K562 (cell line): ENCODE results near the gene TNIK. TPM values are rescaled to one million over a fixed set of nuclear protein-coding genes. Genes with fewer than 3 reads are reported as not detected.

ENCODE experiments used
- ATAC-seq: fragments of 200-7000 bp; cut with Tn5 transposase; 3 replicates; pipeline ENCODE4 v1.9.1; 2020; ENCODE audit warnings: moderate library complexity
- BruUV-seq: library from RNA; stranded (reverse); fragments of 400-500 nt; replicated peaks from 2 replicates; lab custom pipeline; 2021; lab: Mats Ljungman, UMichigan
- CTCF ChIA-PET: fragments of 300-600 bp; formaldehyde crosslinking; extraction: SDS; loops from one replicate; lab custom pipeline; 2021; ENCODE audit warnings: low intra/inter-chr PET ratio; lab: Yijun Ruan, JAX
- POLR2A ChIA-PET: fragments of 300-600, 350-650 bp; sonication (Branson Sonifier 250); formaldehyde crosslinking; extraction: SDS; loops from one replicate; lab custom pipeline; 2021; ENCODE audit warnings: antibody characterized with exemption, inconsistent platforms; lab: Yijun Ruan, JAX
- DNase-seq, 4 experiments: peaks; one replicate each; pipeline versions ENCODE4 v3.0.0 to v3.0.0-alpha.2; 2011 to 2018; ENCODE audit warnings: low spot score in 3 of 4, mixed read lengths in 3 of 4; ENCODE audit errors: extremely low read depth in 1 of 4
- FAIRE-seq: peaks from 2 replicates; lab custom pipeline; 2011; peaks lifted over from hg19 to GRCh38; lab: Jason Lieb, UNC
- H2AFZ ChIP-seq: 2 replicates; pipeline ENCODE4 v1.6.0; 2011; ENCODE audit warnings: low read depth, low read length, control low read depth, inconsistent platforms
- H3K27ac ChIP-seq: fragments of 200-600 bp; 3 replicates; pipeline ENCODE4 v1.8.0; 2011; ENCODE audit warnings: low read depth, mild to moderate bottlenecking, control low read depth, inconsistent platforms, low read length, moderate library complexity, mixed read lengths; ENCODE audit errors: extremely low read depth
- H3K27me3 ChIP-seq, 2 experiments: fragments of 300-600 bp in 1 of 2; 2 replicates in 1 of 2; 3 replicates in 1 of 2; pipeline versions ENCODE4 v1.6.0 to v1.8.0; 2011; ENCODE audit warnings: inconsistent platforms in 2 of 2, low read length in 2 of 2, mild to moderate bottlenecking in 1 of 2, mixed read lengths in 1 of 2, moderate library complexity in 1 of 2; ENCODE audit not compliant: control insufficient read depth in 2 of 2, insufficient read depth in 2 of 2
- H3K36me3 ChIP-seq: fragments of 300-600 bp; 3 replicates; pipeline ENCODE4 v1.8.0; 2011; ENCODE audit warnings: mild to moderate bottlenecking, low read length, inconsistent platforms; ENCODE audit not compliant: control insufficient read depth, insufficient read depth
- H3K4me1 ChIP-seq, 2 experiments: fragments of 200-600 bp in 1 of 2; replicated peaks in 1 of 2; 2 replicates in 1 of 2; 3 replicates in 1 of 2; pipeline versions ENCODE4 v1.5.1 to v1.8.0; 2011; ENCODE audit warnings: inconsistent platforms in 2 of 2, low read length in 2 of 2, mild to moderate bottlenecking in 1 of 2, mixed read lengths in 1 of 2, moderate library complexity in 1 of 2; ENCODE audit not compliant: control insufficient read depth in 2 of 2, insufficient read depth in 2 of 2
- H3K4me2 ChIP-seq: 2 replicates; pipeline ENCODE4 v1.6.1; 2011; ENCODE audit warnings: low read length, control low read depth, inconsistent platforms, mixed read lengths; ENCODE audit not compliant: insufficient read depth
- H3K4me3 ChIP-seq: fragments of 200-600 bp; sonication (generic), shearing (Covaris generic); 2 replicates; pipeline ENCODE4 v1.5.1; 2016; ENCODE audit warnings: control low read depth, inconsistent platforms
- H3K79me2 ChIP-seq: fragments of 200-600 bp; 3 replicates; pipeline ENCODE4 v1.8.0; 2011; ENCODE audit warnings: low read length, inconsistent platforms; ENCODE audit not compliant: control insufficient read depth, insufficient read depth
- H3K9ac ChIP-seq, 2 experiments: 2 replicates each; pipeline versions ENCODE4 v1.6.0 to v1.6.1; 2011; ENCODE audit warnings: low read depth in 2 of 2, low read length in 2 of 2, control low read depth in 1 of 2, inconsistent platforms in 1 of 2, mild to moderate bottlenecking in 1 of 2, mixed read lengths in 1 of 2; ENCODE audit not compliant: insufficient read depth in 1 of 2
- H3K9me1 ChIP-seq: one replicate; pipeline ENCODE4 v1.6.0; 2011; ENCODE audit warnings: inconsistent platforms, mild to moderate bottlenecking, low read length, moderate library complexity; ENCODE audit not compliant: control insufficient read depth, insufficient read depth
- H3K9me3 ChIP-seq: replicated peaks from 2 replicates; pipeline ENCODE4 v1.5.1; 2011; ENCODE audit warnings: low read depth, low read length, inconsistent platforms; ENCODE audit not compliant: control insufficient read depth, insufficient read depth
- H4K20me1 ChIP-seq: replicated peaks from 2 replicates; pipeline ENCODE4 v1.6.1; 2011; ENCODE audit warnings: low read length, inconsistent platforms, mixed read lengths; ENCODE audit not compliant: control insufficient read depth, insufficient read depth
- ATF6 ChIP-seq: sonication (generic); formaldehyde crosslinking; IDR thresholded peaks from 2 replicates; pipeline ENCODE4 v1.4.0; 2020; ENCODE audit warnings: mild to moderate bottlenecking, missing genetic modification reagents
- FOXK2 ChIP-seq, 2 experiments: fragments of 450-650 bp; IDR thresholded peaks in 1 of 2; conservative IDR thresholded peaks in 1 of 2; 2 replicates each; pipeline ENCODE4 v1.6.1; 2016; ENCODE audit warnings: low read depth in 2 of 2, mild to moderate bottlenecking in 1 of 2
- HEY1 ChIP-seq: fragments of 250-450 bp; sonication (Bioruptor Pico); IDR thresholded peaks from 2 replicates; pipeline ENCODE4 v1.5.0; 2020; ENCODE audit warnings: mild to moderate bottlenecking, moderate library complexity, borderline replicate concordance
- HNRNPL ChIP-seq: fragments of 200-400 bp; formaldehyde crosslinking; IDR thresholded peaks from 2 replicates; pipeline ENCODE4 v1.6.1; 2017; ENCODE audit warnings: low read depth, mild to moderate bottlenecking, low read length
- MLLT1 ChIP-seq, 2 experiments: fragments of 450-650 bp; IDR thresholded peaks; 2 replicates each; pipeline ENCODE4 v1.6.1; 2016
- NCOA6 ChIP-seq: fragments of 450-650 bp; IDR thresholded peaks from 2 replicates; pipeline ENCODE4 v1.6.1; 2017; ENCODE audit warnings: mild to moderate bottlenecking
- RFX5 ChIP-seq: IDR thresholded peaks from 2 replicates; pipeline ENCODE4 v1.6.1; 2011; ENCODE audit warnings: low read depth, mild to moderate bottlenecking, improper control_type of control experiment, low read length
- SMARCC2 ChIP-seq: fragments of 450-650 bp; IDR thresholded peaks from 2 replicates; pipeline ENCODE4 v1.6.1; 2017; ENCODE audit warnings: antibody characterized with exemption, moderate library complexity, mild to moderate bottlenecking, low read depth
- XRCC4 ChIP-seq: IDR thresholded peaks from one replicate; pipeline ENCODE4 v1.6.1; 2011; ENCODE audit not compliant: insufficient read depth, insufficient read length; ENCODE audit errors: extremely low read depth
- ZBTB43 ChIP-seq: sonication (generic); formaldehyde crosslinking; IDR thresholded peaks from 2 replicates; pipeline ENCODE4 v1.8.0; 2023; ENCODE audit warnings: mild to moderate bottlenecking, missing genetic modification reagents
- ZNF184 ChIP-seq: sonication (generic); formaldehyde crosslinking; IDR thresholded peaks from 2 replicates; pipeline ENCODE4 v1.5.0; 2020; ENCODE audit warnings: missing genetic modification reagents
- ZNF589 ChIP-seq: fragments of 200-800 bp; sonication (Bioruptor generic); IDR thresholded peaks from 2 replicates; pipeline ENCODE4 v1.6.1; 2016; ENCODE audit warnings: low read depth, missing genetic modification characterization, missing compliant biosample characterization
- ZNF668 ChIP-seq: fragments of 250-450 bp; sonication (Bioruptor Pico); IDR thresholded peaks from 2 replicates; pipeline ENCODE4 v1.8.0; 2022; ENCODE audit warnings: mild to moderate bottlenecking, inconsistent platforms
- WGBS: fragments of 100-300 bp; shearing (Covaris generic); methylation state at CpG from one replicate; pipeline ENCODE4 v1.1.6; 2016; ENCODE audit warnings: low coverage, mixed read lengths; ENCODE audit not compliant: insufficient coverage; ENCODE audit errors: missing lambda C conversion rate; 5-methylcytosine and 5-hydroxymethylcytosine counted together
- in situ Hi-C: fragments of 300-500 bp; cut with MboI; formaldehyde crosslinking; loops from 4 replicates; pipeline ENCODE4 v1.15.0; 2018; ENCODE audit warnings: inconsistent platforms, mixed read lengths
- intact Hi-C: fragments of 100-400 bp; cut with micrococcal nuclease; formaldehyde crosslinking; loops from 2 replicates; pipeline ENCODE4 v1.14.2; 2022
- polyA plus RNA-seq, 8 experiments: library from polyadenylated mRNA; depleted of rRNA in 4 of 8; stranded (reverse) in 5 of 8; unstranded in 3 of 8; fragments of >200 nt; fragmentation: Nextera tagmentation in 2 of 8; fragmentation: Illumina TruSeq in 1 of 8; extraction: Ambion mirVana in 2 of 8; extraction: Trizol in 1 of 8; gene quantifications; 2 replicates each; pipeline versions ENCODE4 v1.2.1 to v1.2.3, GENCODE V29; 2011 to 2014; ENCODE audit warnings: inconsistent platforms in 1 of 8, missing spikeins in 1 of 8
- total RNA-seq, 7 experiments: library from RNA; depleted of rRNA in 6 of 7; stranded (reverse); fragments of >200 nt in 6 of 7; fragmentation: Illumina TruSeq in 2 of 7; extraction: Trizol in 2 of 7; gene quantifications; 2 replicates each; pipeline versions ENCODE4 v1.2.1 to v1.2.3, GENCODE V29; 2011 to 2021; ENCODE audit warnings: low replicate concordance in 1 of 7

The TNIK gene
- total and polyA plus RNA-seq, 9 of the 15 experiments (the other 6 are each of a cell fraction or from before 2014, with no cell fraction given): 6.6 to 39.0 (median 24.7) TPM

GRCh38 chr3:171458864-171459136 lies 1.4 kb downstream of the TNIK start:
- no peaks in the 10 kb centered on the region for H3K36me3 ChIP-seq
- H4K20me1 ChIP-seq: peaks cover 18% of the 10 kb centered on the region
- H3K27me3 ChIP-seq: no peaks in the 10 kb centered on the region
- no peak for ATAC-seq
- peak overlapping the region; percentile 82 to 96; a peak in 3 of 4 replicates for H3K9ac ChIP-seq
- intact Hi-C loops: loop anchor here (10.0 kb wide), 1 partner anchor 84 kb away; no protein-coding TSS in a partner anchor
- H3K27ac ChIP-seq: peak overlapping the region; percentile 84; the same call in 1 of the 3 replicates
- FAIRE-seq: no peak
- BruUV-seq: no TSS peak
- no peaks in the 10 kb centered on the region for H3K9me3 ChIP-seq
- peak overlapping the region; percentile 35 for H2AFZ ChIP-seq
- H3K79me2 ChIP-seq: peaks cover 87% of the 10 kb centered on the region
- ChIA-PET CTCF (no interaction called here), POLR2A (interaction anchor here (1.3 kb wide), 1 partner anchor 352 kb away, joined by 5 read pairs; no protein-coding TSS in a partner anchor)
- no peak for DNase-seq
- peak overlapping the region; percentile 57 for H3K4me3 ChIP-seq
- peaks cover 15 to 35% of the 10 kb centered on the region in 2 experiments for H3K4me1 ChIP-seq
- 0% methylated on average over 6 of the region's 6 CpGs for WGBS
- H3K9me1 ChIP-seq: peaks cover 4% of the 10 kb centered on the region
- H3K4me2 ChIP-seq: peak overlapping the region; percentile 94
- no peak for TF ChIP-seq SMARCC2
- TF ChIP-seq MLLT1 (IDR thresholded peaks at IDR 0.05): peak in 1 of 2 experiments; percentile 36; a peak in 1 of 4 replicates
- TF ChIP-seq RFX5: no peak
- no peak for TF ChIP-seq ZNF589 (CRISPR knock-in tag)
- TF ChIP-seq HNRNPL: no peak
- no peak for TF ChIP-seq ZNF668 (CRISPR knock-in tag)
- TF ChIP-seq ZNF184 (CRISPR knock-in tag): no peak
- TF ChIP-seq NCOA6: no peak
- TF ChIP-seq XRCC4: no peak
- TF ChIP-seq ZBTB43 (CRISPR knock-in tag): no peak
- TF ChIP-seq ATF6: no peak
- TF ChIP-seq FOXK2 (conservative IDR thresholded peaks at IDR 0.05 in 1 of 2, IDR thresholded peaks at IDR 0.05 in 1 of 2; ENCODE audit: low read depth in 2 of 2): 0 out of 4 replicates have a peak, but pooled peaks of 1 of the 2 experiments have one; percentile 16
- no peak for TF ChIP-seq HEY1 (CRISPR knock-in tag)
- in situ Hi-C loops: no loop called here
